Breast epithelium (tissue), 3 donors: ENCODE results near the gene TMEM163.

Experiments used
- CTCF ChIP-seq, 3 donors: fragments of 450-650 bp; IDR thresholded peaks; one replicate each; pipeline ENCODE4 v1.5.1; 2016 to 2017; ENCODE audit warnings: antibody characterized with exemption in 3 of 3, mild to moderate bottlenecking in 3 of 3, moderate library complexity in 3 of 3
- POLR2A ChIP-seq: fragments of 450-650 bp; IDR thresholded peaks from one replicate; pipeline ENCODE4 v1.6.1; 2016; ENCODE audit warnings: antibody characterized with exemption, mild to moderate bottlenecking, moderate library complexity
- POLR2AphosphoS5 ChIP-seq, 3 donors: sonication (generic); formaldehyde crosslinking; IDR thresholded peaks; one replicate each; pipeline ENCODE4 v1.6.1; 2017; ENCODE audit warnings: antibody characterized with exemption in 3 of 3

GRCh38 chr2:134693359-134694330 lies 25.2 kb downstream of the TMEM163 start:
- TF ChIP-seq POLR2A, result no peak
- TF ChIP-seq CTCF (IDR thresholded peaks at IDR 0.05), result no peak
- TF ChIP-seq POLR2AphosphoS5 (IDR thresholded peaks at IDR 0.05), result no peak
